Smooth muscle cell (in vitro differentiated cells): ENCODE data around the gene CAMK2D. TPM values are rescaled to one million over a fixed set of nuclear protein-coding genes. Genes with fewer than 3 reads are reported as not detected.

Experiments
- DNase-seq: peaks from one replicate; lab custom pipeline; 2025; ENCODE audit not compliant: unreplicated experiment; lab: John Stamatoyannopoulos, UW
- H2AFZ ChIP-seq: fragments of 200-600 bp; sonication (generic); 2 replicates; pipeline ENCODE4 v1.6.0; 2016; ENCODE audit warnings: antibody characterized with exemption, low read depth, mild to moderate bottlenecking
- H3F3A ChIP-seq: fragments of 200-600 bp; sonication (generic); 2 replicates; pipeline ENCODE4 v1.6.0; 2017; ENCODE audit warnings: antibody characterized with exemption, low read depth
- H3K27ac ChIP-seq: fragments of 200-600 bp; sonication (generic); 2 replicates; pipeline ENCODE4 v1.5.1; 2016; ENCODE audit warnings: low read depth, mild to moderate bottlenecking
- H3K27me3 ChIP-seq: fragments of 200-600 bp; sonication (generic); 2 replicates; pipeline ENCODE4 v1.6.1; 2016; ENCODE audit warnings: low read depth, mild to moderate bottlenecking
- H3K36me3 ChIP-seq: fragments of 200-600 bp; sonication (generic); 2 replicates; pipeline ENCODE4 v1.5.1; 2016; ENCODE audit warnings: low read depth
- H3K4me1 ChIP-seq: fragments of 200-600 bp; sonication (generic); 2 replicates; pipeline ENCODE4 v1.5.1; 2016; ENCODE audit warnings: low read depth
- H3K4me2 ChIP-seq: fragments of 200-600 bp; sonication (generic); 2 replicates; pipeline ENCODE4 v1.6.0; 2016; ENCODE audit warnings: mild to moderate bottlenecking
- H3K4me3 ChIP-seq: fragments of 200-600 bp; sonication (generic); 2 replicates; pipeline ENCODE4 v1.5.1; 2016; ENCODE audit warnings: mild to moderate bottlenecking
- H3K79me2 ChIP-seq: fragments of 200-600 bp; sonication (generic); 2 replicates; pipeline ENCODE4 v1.6.0; 2016; ENCODE audit warnings: low read depth, mild to moderate bottlenecking
- H3K9ac ChIP-seq: fragments of 200-600 bp; sonication (generic); 2 replicates; pipeline ENCODE4 v1.6.0; 2016; ENCODE audit warnings: low read depth
- H3K9me3 ChIP-seq: fragments of 200-600 bp; sonication (generic); replicated peaks from 2 replicates; pipeline ENCODE4 v1.5.1; 2016; ENCODE audit warnings: low read depth
- H4K20me1 ChIP-seq: fragments of 200-600 bp; sonication (generic); 2 replicates; pipeline ENCODE4 v1.6.0; 2016; ENCODE audit warnings: low read depth
- WGBS: methylation state at CpG from one replicate; pipeline ENCODE4 v1.1.7; 2016; ENCODE audit warnings: low lambda C conversion rate; 5-methylcytosine and 5-hydroxymethylcytosine counted together
- polyA plus RNA-seq: library from polyadenylated mRNA; unstranded; fragments of >200 nt; fragmentation: Nextera tagmentation; extraction: Ambion mirVana; gene quantifications from 2 replicates; pipeline ENCODE4 v1.2.1, GENCODE V29; 2016
- total RNA-seq: library from RNA; depleted of rRNA; stranded (reverse); fragments of >200 nt; gene quantifications from 2 replicates; pipeline ENCODE4 v1.2.3, GENCODE V29; 2014
- TF ChIP-seq, protein P1 (sequence below): fragments of 200-600 bp; sonication (generic); IDR thresholded peaks from 2 replicates; pipeline ENCODE4 v1.5.1; 2017; ENCODE audit warnings: borderline replicate concordance, mild to moderate bottlenecking, antibody characterized with exemption; ENCODE audit not compliant: insufficient read depth, poor library complexity, severe bottlenecking

The CAMK2D gene
- total and polyA plus RNA-seq, 2 experiments from 2014 or later: 17.2 to 36.0 TPM

DNA sequence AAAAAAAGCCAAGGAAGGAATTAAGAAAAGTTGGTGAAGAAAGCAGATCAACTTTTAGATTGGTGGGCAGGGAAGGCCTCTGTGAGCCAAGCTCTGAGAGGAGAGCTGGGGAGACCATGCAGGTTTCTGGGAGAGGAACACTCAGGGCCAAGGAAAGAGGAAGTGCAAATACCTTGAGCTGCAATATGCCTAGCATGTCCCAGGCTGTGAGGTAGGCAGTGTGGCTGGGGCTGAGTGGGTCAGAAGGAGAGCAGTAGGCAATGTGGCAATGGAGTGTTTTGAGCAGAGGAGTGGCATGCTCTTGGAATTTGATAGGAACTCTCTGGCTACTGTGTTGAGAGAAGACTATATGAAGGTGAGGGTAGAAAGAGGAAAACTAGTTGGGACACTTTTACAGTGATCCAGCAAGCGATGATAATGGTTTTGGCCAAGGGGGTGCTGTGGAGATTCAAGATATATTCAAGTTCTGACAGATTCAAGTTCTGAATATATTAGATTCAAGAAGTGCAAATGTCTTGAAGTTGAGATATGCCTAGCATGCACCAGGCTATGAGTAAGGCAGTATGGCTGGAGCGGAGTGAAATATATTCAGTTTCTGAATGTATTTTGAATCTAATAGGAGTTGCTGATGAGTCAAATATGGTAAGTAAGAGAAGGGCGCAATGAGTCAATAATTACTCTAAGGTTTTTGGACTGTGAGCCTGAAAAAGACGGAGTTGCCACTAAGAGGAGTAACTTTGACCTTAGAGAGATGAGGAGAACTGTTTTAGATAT lies 172.5 kb downstream of the CAMK2D start:
- Histone ChIP-seq H3K9ac (no peak overlapping the region), H3F3A (no peaks in the 10 kb centered on the region), H3K27ac (no peak overlapping the region), H3K4me1 (peaks cover 6% of the 10 kb centered on the region), H4K20me1 (no peaks in the 10 kb centered on the region), H3K9me3 (no peaks in the 10 kb centered on the region), H3K36me3 (no peaks in the 10 kb centered on the region), H3K79me2 (no peaks in the 10 kb centered on the region), H2AFZ (no peak overlapping the region), H3K4me2 (no peak overlapping the region), H3K4me3 (no peak overlapping the region), H3K27me3 (no peaks in the 10 kb centered on the region)
- TF ChIP-seq, protein P1, sequence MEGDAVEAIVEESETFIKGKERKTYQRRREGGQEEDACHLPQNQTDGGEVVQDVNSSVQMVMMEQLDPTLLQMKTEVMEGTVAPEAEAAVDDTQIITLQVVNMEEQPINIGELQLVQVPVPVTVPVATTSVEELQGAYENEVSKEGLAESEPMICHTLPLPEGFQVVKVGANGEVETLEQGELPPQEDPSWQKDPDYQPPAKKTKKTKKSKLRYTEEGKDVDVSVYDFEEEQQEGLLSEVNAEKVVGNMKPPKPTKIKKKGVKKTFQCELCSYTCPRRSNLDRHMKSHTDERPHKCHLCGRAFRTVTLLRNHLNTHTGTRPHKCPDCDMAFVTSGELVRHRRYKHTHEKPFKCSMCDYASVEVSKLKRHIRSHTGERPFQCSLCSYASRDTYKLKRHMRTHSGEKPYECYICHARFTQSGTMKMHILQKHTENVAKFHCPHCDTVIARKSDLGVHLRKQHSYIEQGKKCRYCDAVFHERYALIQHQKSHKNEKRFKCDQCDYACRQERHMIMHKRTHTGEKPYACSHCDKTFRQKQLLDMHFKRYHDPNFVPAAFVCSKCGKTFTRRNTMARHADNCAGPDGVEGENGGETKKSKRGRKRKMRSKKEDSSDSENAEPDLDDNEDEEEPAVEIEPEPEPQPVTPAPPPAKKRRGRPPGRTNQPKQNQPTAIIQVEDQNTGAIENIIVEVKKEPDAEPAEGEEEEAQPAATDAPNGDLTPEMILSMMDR: no peak
- DNase-seq: no peak
- 97% methylated on average over 4 of the region's 4 CpGs for WGBS

DNA sequence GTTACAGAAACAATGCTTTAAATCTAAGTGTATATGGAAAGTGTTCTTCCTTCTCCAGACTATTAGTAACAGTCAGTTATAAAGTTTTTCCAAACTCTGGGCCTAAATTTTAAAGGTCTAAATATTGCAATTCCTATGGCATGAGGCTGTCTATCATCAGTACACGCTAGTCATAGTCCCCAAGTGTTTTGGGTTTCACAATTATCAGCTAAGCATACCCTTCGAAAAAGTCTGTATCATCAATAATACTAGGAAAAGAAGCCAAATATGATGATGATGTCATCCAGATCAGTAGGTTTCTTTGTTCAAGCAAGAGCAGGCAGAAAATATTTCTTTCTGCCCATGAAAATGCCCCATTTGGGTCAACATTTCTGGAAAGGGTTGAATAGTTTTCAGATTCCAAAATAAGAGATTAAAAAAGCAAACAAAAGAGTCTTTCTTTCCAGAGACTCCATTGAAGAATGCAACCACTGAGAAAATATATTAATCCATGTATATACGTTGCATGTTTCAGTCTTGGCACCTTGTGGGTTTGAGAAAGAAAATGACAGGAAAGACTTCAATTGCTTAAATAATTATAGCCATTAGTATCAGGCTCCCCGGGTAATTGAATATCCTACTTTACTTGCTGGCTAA lies 173.8 kb downstream of the CAMK2D start:
- Histone ChIP-seq H2AFZ (no peak overlapping the region), H3K4me1 (peaks cover 8% of the 10 kb centered on the region)
- WGBS: 66% methylated on average over 4 of the region's 4 CpGs

DNA sequence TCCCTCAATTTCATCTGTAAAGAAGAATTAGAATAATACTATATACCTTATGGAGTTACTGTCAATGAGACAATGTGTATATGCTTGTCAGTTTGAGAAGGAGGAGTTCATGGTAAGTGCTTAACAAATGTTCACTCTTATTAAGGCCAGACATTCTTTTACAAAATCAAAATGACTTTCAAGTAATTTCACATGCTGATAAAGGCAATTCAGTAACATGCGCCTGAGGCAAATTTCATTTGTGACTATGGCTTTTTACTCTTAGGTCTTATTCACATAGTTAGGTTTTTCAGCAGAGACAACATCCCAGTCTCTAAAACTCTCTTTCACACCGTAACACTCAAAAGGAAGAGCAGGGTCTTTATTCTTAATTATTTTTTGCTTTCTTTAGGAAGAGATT lies 174.4 kb downstream of the CAMK2D start:
- Histone ChIP-seq H3K9me3 (no peaks in the 10 kb centered on the region), H3K36me3 (no peaks in the 10 kb centered on the region), H3K4me1 (peaks cover 8% of the 10 kb centered on the region), H2AFZ (no peak overlapping the region), H3K27me3 (no peaks in the 10 kb centered on the region), H3K4me2 (no peak overlapping the region), H3K9ac (no peak overlapping the region), H3K79me2 (no peaks in the 10 kb centered on the region), H3K27ac (no peak overlapping the region), H3F3A (no peaks in the 10 kb centered on the region), H4K20me1 (no peaks in the 10 kb centered on the region), H3K4me3 (no peak overlapping the region)
- WGBS: 93% methylated on average over 2 of the region's 2 CpGs
- TF ChIP-seq, protein P1: no peak
- DNase-seq: no peak

More for the DNA sequence above, 173.8 kb downstream of the CAMK2D start:
- H3K4me2 ChIP-seq: no peak overlapping the region
- H3K9ac ChIP-seq: no peak overlapping the region
- H3K27ac ChIP-seq: no peak overlapping the region
- no peak overlapping the region for H3K4me3 ChIP-seq
- DNase-seq: no peak
- H3K9me3 ChIP-seq: no peaks in the 10 kb centered on the region
- no peaks in the 10 kb centered on the region for H4K20me1 ChIP-seq
- H3K36me3 ChIP-seq: no peaks in the 10 kb centered on the region
- no peaks in the 10 kb centered on the region for H3F3A ChIP-seq
- TF ChIP-seq, protein P1: no peak
- no peaks in the 10 kb centered on the region for H3K27me3 ChIP-seq
- H3K79me2 ChIP-seq: no peaks in the 10 kb centered on the region
